H9 (cell line): Measurements from ENCODE around the gene MACC1. TPM values are rescaled to one million over a fixed set of nuclear protein-coding genes. Genes with fewer than 3 reads are reported as not detected.

Experiments used
- DNase-seq: peaks from one replicate; pipeline ENCODE4 v3.0.0-alpha.2; 2017
- H2AFZ ChIP-seq: one replicate; pipeline ENCODE4 v1.6.1; 2013; ENCODE audit warnings: mild to moderate bottlenecking, low read length, control low read depth, moderate library complexity
- H2AK5ac ChIP-seq: 2 replicates; pipeline ENCODE4 v1.6.1; 2013; ENCODE audit warnings: low read length, control low read depth, mixed read lengths; ENCODE audit not compliant: insufficient read length
- H2BK120ac ChIP-seq: one replicate; pipeline ENCODE4 v1.6.1; 2013; ENCODE audit warnings: low read depth, mild to moderate bottlenecking, low read length, control low read depth, inconsistent platforms; ENCODE audit not compliant: poor library complexity, severe bottlenecking
- H2BK12ac ChIP-seq: 2 replicates; pipeline ENCODE4 v1.6.1; 2013; ENCODE audit warnings: low read length, control low read depth, mixed read lengths, low read depth; ENCODE audit not compliant: insufficient read length
- H2BK15ac ChIP-seq: 2 replicates; pipeline ENCODE4 v1.6.1; 2013; ENCODE audit warnings: low read depth, low read length, control low read depth
- H2BK20ac ChIP-seq: one replicate; pipeline ENCODE4 v1.6.1; 2013; ENCODE audit warnings: low read depth, mild to moderate bottlenecking, low read length, control low read depth, inconsistent platforms; ENCODE audit not compliant: poor library complexity, severe bottlenecking
- H2BK5ac ChIP-seq: 2 replicates; pipeline ENCODE4 v1.6.1; 2013; ENCODE audit warnings: low read length, control low read depth, mixed read lengths; ENCODE audit not compliant: insufficient read length
- H3K14ac ChIP-seq: 2 replicates; pipeline ENCODE4 v1.6.1; 2013; ENCODE audit warnings: low read length, control low read depth; ENCODE audit not compliant: insufficient read depth
- H3K18ac ChIP-seq: 2 replicates; pipeline ENCODE4 v1.6.1; 2013; ENCODE audit warnings: low read depth, mild to moderate bottlenecking, mixed read lengths, low read length, control low read depth; ENCODE audit not compliant: insufficient read length
- H3K23ac ChIP-seq: 2 replicates; pipeline ENCODE4 v1.6.1; 2013; ENCODE audit warnings: low read length, control low read depth, mixed read lengths, low read depth; ENCODE audit not compliant: insufficient read length
- H3K23me2 ChIP-seq: 2 replicates; pipeline ENCODE4 v1.6.1; 2013; ENCODE audit warnings: low read depth, mild to moderate bottlenecking, mixed read lengths, low read length, control low read depth; ENCODE audit not compliant: insufficient read length, poor library complexity, severe bottlenecking
- H3K27ac ChIP-seq: 2 replicates; pipeline ENCODE4 v1.5.1; 2013; ENCODE audit warnings: low read length, control low read depth, mixed read lengths, low read depth; ENCODE audit not compliant: insufficient read length
- H3K27me3 ChIP-seq: 2 replicates; pipeline ENCODE4 v1.6.1; 2013; ENCODE audit warnings: low read length, control low read depth, inconsistent platforms; ENCODE audit not compliant: insufficient read depth
- H3K4ac ChIP-seq: 2 replicates; pipeline ENCODE4 v1.6.1; 2013; ENCODE audit warnings: low read depth, mild to moderate bottlenecking, control low read depth, inconsistent platforms, low read length, moderate library complexity
- H3K4me1 ChIP-seq: 2 replicates; pipeline ENCODE4 v1.6.1; 2013; ENCODE audit warnings: low read length, control low read depth, inconsistent platforms; ENCODE audit not compliant: insufficient read depth
- H3K4me2 ChIP-seq: 2 replicates; pipeline ENCODE4 v1.6.1; 2013; ENCODE audit warnings: low read length, control low read depth, mixed read lengths; ENCODE audit not compliant: insufficient read length, insufficient read depth
- H3K56ac ChIP-seq: 2 replicates; pipeline ENCODE4 v1.6.1; 2013; ENCODE audit warnings: low read depth, mild to moderate bottlenecking, mixed read lengths, low read length, control low read depth; ENCODE audit not compliant: insufficient read length
- H3K79me1 ChIP-seq: 2 replicates; pipeline ENCODE4 v1.6.1; 2013; ENCODE audit warnings: low read depth, mild to moderate bottlenecking, moderate library complexity, low read length, control low read depth, inconsistent platforms; ENCODE audit not compliant: insufficient read depth, poor library complexity, severe bottlenecking
- H3K79me2 ChIP-seq: 2 replicates; pipeline ENCODE4 v1.6.1; 2013; ENCODE audit warnings: low read length, control low read depth, inconsistent platforms; ENCODE audit not compliant: insufficient read depth
- H3K9ac ChIP-seq: 2 replicates; pipeline ENCODE4 v1.6.1; 2013; ENCODE audit warnings: low read length, control low read depth, mixed read lengths; ENCODE audit not compliant: insufficient read length; ENCODE audit errors: extremely low read depth
- H3K9me3 ChIP-seq: one replicate; pipeline ENCODE4 v1.6.1; 2013; ENCODE audit warnings: low read depth, low read length, inconsistent platforms; ENCODE audit not compliant: control insufficient read depth
- H3T11ph ChIP-seq: one replicate; pipeline ENCODE4 v1.6.1; 2013; ENCODE audit warnings: mild to moderate bottlenecking, low read length, control low read depth, inconsistent platforms
- H4K20me1 ChIP-seq: one replicate; pipeline ENCODE4 v1.6.1; 2013; ENCODE audit not compliant: control insufficient read depth, insufficient read length, insufficient read depth
- H4K5ac ChIP-seq: 2 replicates; pipeline ENCODE4 v1.6.1; 2013; ENCODE audit warnings: low read depth, mild to moderate bottlenecking, mixed read lengths, low read length, control low read depth; ENCODE audit not compliant: insufficient read length
- H4K8ac ChIP-seq: replicated peaks from 2 replicates; pipeline ENCODE4 v1.6.1; 2013; ENCODE audit warnings: low read length, control low read depth, mixed read lengths, low read depth; ENCODE audit not compliant: insufficient read length
- H4K91ac ChIP-seq: 2 replicates; pipeline ENCODE4 v1.6.1; 2013; ENCODE audit warnings: low read depth, mild to moderate bottlenecking, moderate library complexity, mixed read lengths, low read length, control low read depth; ENCODE audit not compliant: insufficient read length
- H3K27ac Mint-ChIP-seq, 3 experiments: 2 replicates in 2 of 3; 3 replicates in 1 of 3; pipeline ENCODE4 v1.8.0; 2020 to 2021; ENCODE audit warnings: mixed read lengths in 3 of 3, mild to moderate bottlenecking in 1 of 3, moderate library complexity in 1 of 3
- H3K27me3 Mint-ChIP-seq: 2 replicates; pipeline ENCODE4 v1.8.0; 2021; ENCODE audit warnings: low read depth, mild to moderate bottlenecking, moderate library complexity, mixed read lengths
- H3K36me3 Mint-ChIP-seq, 3 experiments: 2 replicates in 2 of 3; 3 replicates in 1 of 3; pipeline ENCODE4 v1.8.0; 2020 to 2021; ENCODE audit warnings: low read depth in 3 of 3, mixed read lengths in 3 of 3; ENCODE audit not compliant: insufficient read depth in 1 of 3
- H3K4me1 Mint-ChIP-seq, 2 experiments: 2 replicates each; pipeline ENCODE4 v1.8.0; 2020; ENCODE audit warnings: mixed read lengths in 2 of 2
- H3K4me3 Mint-ChIP-seq, 2 experiments: 2 replicates in 1 of 2; 3 replicates in 1 of 2; pipeline ENCODE4 v1.8.0; 2020 to 2021; ENCODE audit warnings: mild to moderate bottlenecking in 2 of 2, mixed read lengths in 2 of 2, moderate library complexity in 1 of 2
- H3K9me3 Mint-ChIP-seq, 2 experiments: 2 replicates in 1 of 2; 3 replicates in 1 of 2; pipeline ENCODE4 v1.8.0; 2020; ENCODE audit warnings: mild to moderate bottlenecking in 2 of 2, mixed read lengths in 2 of 2, moderate library complexity in 1 of 2
- CTCF ChIP-seq: fragments of 200-600 bp; sonication (generic); conservative IDR thresholded peaks from 3 replicates; pipeline ENCODE4 v1.8.0; 2021; ENCODE audit warnings: antibody characterized with exemption, mild to moderate bottlenecking
- WGBS: extraction: QIAGEN DNeasy Blood & Tissue Kit; methylation state at CpG from one replicate; pipeline ENCODE4 v1.1.7; 2013; ENCODE audit warnings: missing lambda C conversion rate, low lambda C conversion rate, mixed read lengths; ENCODE audit not compliant: insufficient read length; ENCODE audit errors: extremely low coverage; 5-methylcytosine and 5-hydroxymethylcytosine counted together
- total RNA-seq: library from RNA; stranded (reverse); gene quantifications from 2 replicates; pipeline ENCODE4 v1.2.1, GENCODE V29; 2021

MACC1 gene
- total RNA-seq, 1 experiment from 2014 or later: 11.0 TPM

GRCh38 chr7:20197125-20197748 lies 19.9 kb downstream of the MACC1 start:
- no peak overlapping the region for H3K56ac ChIP-seq
- H2BK20ac ChIP-seq: no peak overlapping the region
- no peak overlapping the region for H3T11ph ChIP-seq
- no peak overlapping the region for H2AFZ ChIP-seq
- no peak for TF ChIP-seq CTCF
- H3K23me2 ChIP-seq: no peaks in the 10 kb centered on the region
- no peak overlapping the region for H3K18ac ChIP-seq
- H3K4me2 ChIP-seq: no peak overlapping the region
- H3K27ac ChIP-seq: no peak overlapping the region
- no peak overlapping the region for H4K8ac ChIP-seq
- H2BK12ac ChIP-seq: no peak overlapping the region
- H3K9me3 Mint-ChIP-seq: no peaks in the 10 kb centered on the region
- no peak overlapping the region for H2BK120ac ChIP-seq
- H3K9me3 ChIP-seq: no peaks in the 10 kb centered on the region
- H3K36me3 Mint-ChIP-seq: peaks cover 0 to 5% (median 3%) of the 10 kb centered on the region in 3 experiments; a peak in 3 of 7 replicates
- H4K5ac ChIP-seq: no peak overlapping the region
- H3K4me3 Mint-ChIP-seq: no peak overlapping the region
- no peaks in the 10 kb centered on the region for H3K27me3 ChIP-seq
- H3K27me3 Mint-ChIP-seq: no peaks in the 10 kb centered on the region
- H3K14ac ChIP-seq: no peak overlapping the region
- peaks cover 4% of the 10 kb centered on the region; the same call in 1 of the 2 replicates for H3K4me1 ChIP-seq
- no CpG with 5 or more reads among the region's 4 CpGs for WGBS
- peaks cover 11 to 25% of the 10 kb centered on the region in 2 experiments for H3K4me1 Mint-ChIP-seq
- no peak overlapping the region for H3K23ac ChIP-seq
- no peak overlapping the region for H2AK5ac ChIP-seq
- H3K4ac ChIP-seq: no peak overlapping the region
- H3K79me2 ChIP-seq: no peaks in the 10 kb centered on the region
- H2BK15ac ChIP-seq: no peak overlapping the region
- H2BK5ac ChIP-seq: no peak overlapping the region
- no peak overlapping the region for H4K91ac ChIP-seq
- DNase-seq: no peak
- H3K79me1 ChIP-seq: no peaks in the 10 kb centered on the region
- H3K9ac ChIP-seq: no peak overlapping the region
- 0 out of 7 replicates have a peak overlapping the region, but pooled peaks of 1 of the 3 experiments have one; percentile 40 for H3K27ac Mint-ChIP-seq
- H4K20me1 ChIP-seq: no peaks in the 10 kb centered on the region
